Panc1 (cell line): ENCODE data around the gene ARHGAP6.

Source experiments
- POLR2AphosphoS5 ChIP-seq: IDR thresholded peaks from 2 replicates; pipeline ENCODE4 v1.6.1; 2012; ENCODE audit warnings: mild to moderate bottlenecking, low read depth, low read length, moderate library complexity
- TCF7L2 ChIP-seq: IDR thresholded peaks from 2 replicates; pipeline ENCODE4 v1.6.1; 2011; ENCODE audit warnings: mild to moderate bottlenecking, low read depth, low read length, inconsistent platforms
- TF ChIP-seq, protein P1 (sequence below): fragments of 450-650 bp; IDR thresholded peaks from 2 replicates; pipeline ENCODE4 v1.5.1; 2017; ENCODE audit warnings: mild to moderate bottlenecking

DNA sequence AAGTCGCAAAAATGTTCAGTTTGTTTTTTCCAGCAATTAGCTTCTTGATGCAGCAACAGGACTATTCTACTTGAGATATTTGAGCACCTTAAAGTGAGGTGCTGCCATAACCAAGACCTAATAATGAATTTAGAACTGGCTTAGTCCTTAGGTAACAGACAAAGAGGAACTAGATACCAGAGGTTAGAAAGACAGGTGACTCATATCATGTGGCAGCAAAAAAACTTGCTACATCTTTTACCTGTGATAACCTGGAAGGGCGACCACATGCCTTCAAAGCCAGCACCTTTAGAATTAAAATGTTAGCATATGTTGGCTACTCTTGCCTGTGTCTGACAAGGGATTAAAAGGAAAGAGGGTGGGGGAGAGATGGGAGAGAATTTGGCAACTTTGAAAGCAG is 90.4 kb downstream of the ARHGAP6 start:
- TF ChIP-seq, protein P1, sequence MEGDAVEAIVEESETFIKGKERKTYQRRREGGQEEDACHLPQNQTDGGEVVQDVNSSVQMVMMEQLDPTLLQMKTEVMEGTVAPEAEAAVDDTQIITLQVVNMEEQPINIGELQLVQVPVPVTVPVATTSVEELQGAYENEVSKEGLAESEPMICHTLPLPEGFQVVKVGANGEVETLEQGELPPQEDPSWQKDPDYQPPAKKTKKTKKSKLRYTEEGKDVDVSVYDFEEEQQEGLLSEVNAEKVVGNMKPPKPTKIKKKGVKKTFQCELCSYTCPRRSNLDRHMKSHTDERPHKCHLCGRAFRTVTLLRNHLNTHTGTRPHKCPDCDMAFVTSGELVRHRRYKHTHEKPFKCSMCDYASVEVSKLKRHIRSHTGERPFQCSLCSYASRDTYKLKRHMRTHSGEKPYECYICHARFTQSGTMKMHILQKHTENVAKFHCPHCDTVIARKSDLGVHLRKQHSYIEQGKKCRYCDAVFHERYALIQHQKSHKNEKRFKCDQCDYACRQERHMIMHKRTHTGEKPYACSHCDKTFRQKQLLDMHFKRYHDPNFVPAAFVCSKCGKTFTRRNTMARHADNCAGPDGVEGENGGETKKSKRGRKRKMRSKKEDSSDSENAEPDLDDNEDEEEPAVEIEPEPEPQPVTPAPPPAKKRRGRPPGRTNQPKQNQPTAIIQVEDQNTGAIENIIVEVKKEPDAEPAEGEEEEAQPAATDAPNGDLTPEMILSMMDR = no peak
- TF ChIP-seq POLR2AphosphoS5 (no peak), TCF7L2 (no peak)
